HG03159 (cell line): ENCODE data around the gene PRG2.
"Not testable (repeated sequence)": the region's sequence is repeated elsewhere in the genome, so short reads cannot be mapped to it uniquely, and the experiment has no call there.

Source experiments
- ATAC-seq: cut with Tn5 transposase; IDR thresholded peaks from one replicate; pipeline ENCODE4 v1.9.1; 2021; ENCODE audit warnings: mild to moderate bottlenecking, moderate library complexity; ENCODE audit not compliant: unreplicated experiment

PRG2 gene

GRCh38 chr11:57421066-57421465 lies 30.6 kb upstream of the PRG2 start:
- ATAC-seq, result no peak

GRCh38 chr11:57419146-57419545 lies 28.7 kb upstream of the PRG2 start:
- no peak for ATAC-seq

DNA sequence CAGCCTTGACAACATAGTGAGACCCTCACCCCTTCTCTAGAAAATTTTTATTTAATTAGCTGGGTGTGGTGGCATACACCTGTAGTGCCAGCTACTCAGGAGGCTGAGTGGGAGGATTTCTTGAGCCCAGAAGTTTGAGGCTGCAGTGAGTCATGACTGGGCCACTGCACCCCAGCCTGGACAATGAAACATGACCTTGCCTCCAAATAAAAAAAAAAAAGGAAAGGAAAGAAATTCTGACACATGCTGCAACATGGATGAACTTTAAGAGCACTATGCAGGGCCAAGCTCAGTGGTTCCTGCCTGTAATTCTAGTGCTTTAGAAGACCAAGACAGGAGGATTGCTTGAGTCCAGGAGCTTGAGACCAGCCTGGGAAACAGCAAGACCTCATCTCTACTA lies 27.7 kb upstream of the PRG2 start:
- ATAC-seq, result no peak

GRCh38 chr11:57417056-57417455 lies 26.6 kb upstream of the PRG2 start:
- no peak for ATAC-seq

DNA sequence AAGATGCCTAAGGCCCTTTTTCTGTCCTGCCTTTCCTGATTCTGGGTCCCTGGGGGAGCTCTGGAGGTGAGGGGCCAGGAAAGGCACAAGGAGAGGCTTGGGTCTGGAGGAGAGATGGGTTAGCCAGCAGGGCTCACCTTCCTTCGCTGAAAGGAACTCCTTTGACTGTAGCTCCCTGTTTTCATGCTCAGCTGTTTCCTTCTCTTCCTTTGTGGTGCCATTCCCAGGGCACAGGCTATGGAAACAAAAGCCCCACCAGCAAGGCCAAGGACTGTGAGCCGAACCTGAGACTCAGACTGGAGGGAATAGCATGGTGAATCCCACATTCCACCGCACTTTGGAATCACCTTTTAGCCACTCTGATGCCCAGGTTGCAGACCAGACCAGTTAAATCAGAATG lies 26.0 kb upstream of the PRG2 start:
- ATAC-seq, result no peak

- ATAC-seq, result no peak
These were observed 24.3 kb upstream of the PRG2 start for GRCh38 chr11:57414612-57415212.

DNA sequence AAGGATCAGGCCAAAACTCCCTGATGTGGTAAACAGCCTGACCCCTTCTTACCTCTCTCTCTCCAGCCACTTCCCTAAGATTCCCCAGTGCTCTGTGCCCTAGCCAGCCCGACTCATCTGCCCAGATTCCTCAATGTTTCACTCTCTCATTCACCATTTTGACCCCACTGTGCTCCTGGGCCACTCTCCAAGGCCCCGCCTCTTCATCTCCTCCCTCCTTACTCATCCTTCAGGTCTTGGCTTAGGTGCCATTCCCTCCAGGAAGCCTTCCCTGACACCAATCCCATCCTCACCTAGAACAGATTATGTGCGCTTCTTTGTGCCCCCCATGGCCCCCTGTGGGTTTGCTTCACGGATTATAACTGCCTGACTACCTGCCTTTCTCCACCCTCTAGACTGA lies 23.2 kb upstream of the PRG2 start:
- ATAC-seq, result no peak

DNA sequence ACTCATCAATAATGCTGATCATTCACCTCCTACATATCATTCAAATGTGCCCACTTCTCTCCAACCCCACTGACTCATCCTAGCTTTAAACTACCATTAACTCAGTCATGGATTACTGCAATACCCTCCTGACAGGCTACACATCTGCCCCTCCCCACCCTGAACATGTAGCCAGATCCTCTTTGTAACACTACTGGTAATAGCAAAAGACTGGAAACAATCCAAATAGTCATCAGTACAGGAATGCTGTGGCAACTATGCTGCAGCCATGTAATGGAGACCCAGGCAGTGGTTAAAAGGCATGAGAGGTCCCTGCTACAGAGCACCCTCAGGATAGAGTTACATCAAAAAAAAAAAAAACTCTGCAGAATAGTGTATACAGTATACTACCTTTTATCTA lies 19.8 kb upstream of the PRG2 start:
- no peak for ATAC-seq

DNA sequence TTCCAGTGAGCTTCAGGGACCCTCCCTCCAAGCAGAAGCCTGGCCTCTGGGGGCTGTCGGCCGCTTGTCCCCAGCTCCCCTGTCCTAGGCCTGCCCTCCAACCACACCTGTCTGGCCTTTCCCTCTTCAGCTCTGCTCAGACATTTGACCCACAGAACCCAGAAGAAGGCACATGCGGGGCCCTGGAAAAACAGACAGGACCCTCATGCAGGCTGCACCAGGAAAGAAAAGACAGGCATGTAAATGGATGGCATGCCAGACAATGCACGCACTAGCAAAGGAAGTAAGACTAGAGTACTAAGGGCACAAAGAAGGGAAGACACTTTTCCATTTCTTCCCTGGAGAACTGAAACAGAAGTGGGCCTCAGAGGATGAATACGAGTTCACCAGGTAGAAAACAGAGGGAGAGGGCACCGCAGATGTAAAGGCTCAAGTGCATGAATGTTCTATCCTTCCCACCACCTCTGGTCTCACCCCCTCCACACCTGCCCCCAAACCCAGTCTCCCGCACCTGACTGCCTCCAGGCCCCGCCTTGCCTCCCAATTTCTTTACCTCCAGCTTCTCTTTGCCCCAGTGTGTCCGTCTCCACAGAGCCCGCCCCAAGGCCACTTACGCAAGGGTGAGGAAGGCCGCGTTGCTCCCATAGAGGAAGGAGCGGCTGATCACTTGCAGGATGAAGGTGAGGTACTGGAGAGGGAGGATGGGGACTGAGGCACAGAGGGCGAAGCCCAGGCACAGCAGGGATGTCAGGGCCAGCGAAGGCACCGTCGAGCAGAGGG lies 19.1 kb upstream of the PRG2 start:
- ATAC-seq, result no peak

- no peak for ATAC-seq
These were observed 18.3 kb upstream of the PRG2 start for GRCh38 chr11:57408771-57409170.

DNA sequence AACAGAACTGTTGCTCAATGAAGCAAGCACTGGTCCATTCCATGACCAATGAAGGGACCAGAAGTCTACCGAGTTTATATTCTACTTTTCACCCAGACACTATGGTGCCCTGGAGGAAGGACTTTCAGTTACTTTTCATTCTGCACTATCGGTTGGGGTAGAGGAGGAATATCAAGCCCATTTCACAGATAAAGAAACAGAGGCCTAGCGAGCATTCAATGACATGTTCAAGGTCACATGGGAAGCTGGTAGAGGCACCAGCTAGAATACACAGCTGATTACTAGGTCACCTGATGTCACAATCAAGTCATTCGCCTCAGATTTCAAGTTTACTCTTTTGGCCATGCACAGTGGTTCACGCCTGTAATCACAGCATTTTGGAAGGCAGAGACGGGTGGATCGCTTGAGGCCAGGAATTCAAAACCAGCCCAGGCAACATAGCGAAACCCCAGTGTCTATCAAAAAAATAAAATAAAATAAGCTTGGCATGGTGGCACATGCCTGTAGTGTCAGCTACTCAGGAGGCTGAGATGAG lies 17.6 kb upstream of the PRG2 start:
- no peak for ATAC-seq

DNA sequence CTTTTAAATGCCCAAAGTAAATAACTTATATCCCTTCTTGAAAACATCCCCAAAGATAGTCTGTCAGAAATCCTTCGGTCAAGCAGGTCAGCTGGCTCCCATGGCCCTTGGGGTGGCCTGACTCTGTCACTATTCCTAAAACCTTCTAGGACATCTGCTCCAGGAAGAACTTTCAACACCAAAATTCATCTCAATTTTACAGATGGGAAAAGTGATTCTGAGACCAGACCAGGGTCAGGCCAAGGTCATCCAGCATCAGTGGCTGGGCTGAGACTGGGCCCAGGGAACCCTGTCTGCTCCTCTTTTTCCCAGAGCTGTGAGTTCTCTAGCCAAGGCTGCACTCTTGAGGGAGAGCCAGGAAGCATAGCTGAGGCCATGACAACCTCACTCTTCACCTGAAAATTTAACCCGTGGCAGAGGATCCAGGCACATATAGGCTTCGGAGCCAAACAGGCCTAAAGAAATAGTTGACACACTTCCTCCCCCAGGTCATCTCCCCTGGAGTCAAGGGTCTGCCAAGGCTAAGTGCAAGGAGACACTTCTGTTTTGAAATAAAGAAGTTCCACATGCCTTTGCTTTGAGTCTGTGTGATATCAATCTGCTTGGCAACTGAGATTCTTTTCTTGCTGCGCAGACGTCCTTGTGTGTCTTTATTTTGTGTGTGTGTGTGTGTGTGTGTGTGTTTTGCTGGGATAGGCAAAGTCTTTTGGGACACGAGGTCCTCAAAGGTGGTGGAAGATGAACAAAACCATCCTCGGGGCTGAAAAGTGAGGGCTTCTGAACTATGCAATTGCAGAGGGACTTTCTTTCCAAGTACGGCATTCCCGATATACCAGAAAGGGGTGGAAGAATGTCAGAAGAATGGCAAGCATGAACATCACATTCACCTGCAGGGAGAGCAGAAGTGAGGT lies 16.8 kb upstream of the PRG2 start:
- ATAC-seq, result no peak

DNA sequence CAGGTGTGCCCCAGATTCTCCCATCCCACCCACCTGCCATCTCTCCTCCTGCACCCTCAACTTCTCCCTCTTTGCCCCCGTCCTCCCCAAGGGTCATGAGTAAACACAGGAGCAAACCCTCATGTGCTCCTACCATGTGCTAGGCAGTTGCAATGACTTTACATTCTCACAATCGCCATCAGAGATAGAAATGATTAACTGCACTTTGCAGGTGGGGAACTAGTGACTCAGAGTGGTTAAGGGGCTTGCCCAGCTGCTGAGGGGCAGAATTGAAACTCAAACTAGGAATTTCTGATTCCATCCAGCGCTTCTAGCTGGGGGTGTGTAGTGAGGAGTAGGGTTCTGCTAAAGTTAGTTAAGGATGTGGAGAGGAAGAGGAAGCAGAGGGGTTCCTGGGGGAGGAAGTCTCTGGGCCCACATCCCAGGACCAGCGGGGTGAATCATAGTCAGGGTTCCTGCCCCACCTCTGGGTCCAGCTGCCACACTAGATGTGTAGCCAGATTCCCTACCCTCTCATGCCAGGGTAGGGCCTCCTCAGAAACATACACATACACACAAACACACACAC lies 16.0 kb upstream of the PRG2 start:
- peak; percentile 84 for ATAC-seq

DNA sequence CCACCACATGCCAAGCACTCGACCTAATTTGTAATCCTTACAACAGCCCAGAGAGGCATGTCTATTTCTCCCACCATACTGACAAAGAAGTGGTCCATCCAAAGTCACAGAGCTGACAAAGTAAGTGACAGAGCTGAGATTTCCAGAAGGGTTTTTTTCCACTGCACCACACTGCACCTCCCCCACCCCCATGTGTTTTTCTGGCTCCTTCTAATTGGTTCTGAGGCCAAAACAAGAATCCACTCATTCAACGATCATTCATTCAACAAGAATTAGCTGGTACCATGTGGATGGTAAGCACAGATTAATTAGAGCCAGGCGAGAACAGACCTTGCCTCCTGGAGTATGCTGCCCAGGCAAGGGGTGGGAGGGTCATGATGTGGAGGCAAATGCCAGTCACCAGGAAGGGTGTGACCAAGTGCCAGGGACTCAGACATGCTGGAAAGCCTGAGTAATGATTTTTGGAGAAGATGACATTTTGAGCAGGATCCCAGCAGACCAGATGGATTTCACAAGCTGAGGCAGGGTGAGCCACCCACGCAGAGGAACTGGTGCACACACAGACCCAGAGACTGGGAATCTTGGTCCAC lies 14.9 kb upstream of the PRG2 start:
- ATAC-seq, result no peak

- ATAC-seq, result no peak
These were observed 13.3 kb upstream of the PRG2 start for GRCh38 chr11:57403802-57404147.

DNA sequence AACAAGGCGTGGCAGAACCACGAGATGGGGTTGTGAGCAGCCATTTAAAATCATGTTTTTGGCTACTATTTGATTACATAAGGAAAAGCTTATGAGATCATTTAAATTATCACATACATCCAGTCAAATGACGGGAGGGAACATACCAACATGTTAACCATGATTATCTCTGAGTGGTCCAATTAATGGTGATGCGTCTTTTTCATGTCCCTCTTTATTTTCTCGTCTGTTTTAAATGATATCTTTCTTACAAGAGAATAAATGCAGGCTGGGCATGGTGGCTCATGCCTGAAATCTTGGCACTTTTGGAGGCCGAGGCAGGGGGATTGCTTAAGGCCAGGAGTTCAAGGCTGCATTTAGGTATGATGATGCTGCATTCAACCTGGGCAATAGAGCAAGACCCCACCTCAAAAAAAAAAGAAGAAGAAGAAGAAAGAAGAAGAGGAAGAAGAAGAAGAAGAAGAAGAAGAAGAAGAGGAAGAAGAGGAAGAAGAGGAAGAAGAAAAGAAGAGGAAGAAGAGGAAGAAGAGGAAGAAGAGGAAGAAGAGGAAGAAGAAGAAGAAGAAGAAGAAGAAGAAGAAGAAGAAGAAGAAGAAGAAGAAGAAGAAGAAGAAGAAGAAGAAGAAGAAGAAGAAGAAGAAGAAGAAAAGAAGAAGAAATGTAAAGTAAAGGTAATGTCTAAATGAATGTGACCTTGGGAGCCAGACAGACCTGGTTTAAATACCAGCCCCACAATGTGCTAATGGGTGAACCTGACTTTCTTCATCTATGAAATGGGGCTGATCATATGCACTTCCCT lies 12.8 kb upstream of the PRG2 start:
- ATAC-seq, result not testable (repeated sequence)

GRCh38 chr11:57402188-57403002 lies 11.9 kb upstream of the PRG2 start:
- ATAC-seq, result no peak

GRCh38 chr11:57399972-57400578 lies 9.6 kb upstream of the PRG2 start:
- no peak for ATAC-seq

DNA sequence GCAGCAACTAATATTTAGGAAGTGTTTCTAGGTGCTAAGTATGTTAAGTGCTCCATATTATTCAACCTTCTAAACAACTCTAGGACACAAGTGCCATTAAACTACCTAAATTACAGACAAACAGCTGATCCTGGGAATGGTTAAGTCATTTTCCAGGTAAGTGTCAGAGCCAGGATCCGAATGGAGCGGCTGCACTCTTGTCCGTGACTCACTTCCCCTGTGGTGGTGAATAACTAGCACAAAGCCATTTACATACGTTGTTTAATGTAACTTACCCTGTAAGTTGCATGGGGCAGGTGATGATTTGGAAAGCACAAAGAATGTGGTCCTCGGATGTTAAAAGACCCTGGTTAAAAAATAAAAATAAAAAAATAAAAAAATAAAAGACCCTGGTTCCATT lies 8.8 kb upstream of the PRG2 start:
- no peak for ATAC-seq
